Sciatic nerve (tissue), 2 donors: ENCODE data around the gene TRIM9. TPM values are rescaled to one million over a fixed set of nuclear protein-coding genes. Genes with fewer than 3 reads are reported as not detected.

Source experiments
- ATAC-seq: fragments of 200-7000 bp; cut with Tn5 transposase; one replicate; pipeline ENCODE4 v1.9.1; 2020; ENCODE audit warnings: mild to moderate bottlenecking, moderate library complexity
- DNase-seq: peaks from one replicate; pipeline ENCODE4 v3.0.0-alpha.2; 2020; ENCODE audit warnings: low spot score
- intact Hi-C: fragments of 100-400 bp; cut with DNase I; formaldehyde crosslinking; loops from one replicate; pipeline ENCODE4 v1.14.2; 2022
- total RNA-seq: library from RNA; stranded (reverse); fragmentation: NEBNext Ultra II Directional; extraction: Animal tissue kit (Norgen Biotek cat#: 25700); gene quantifications from one replicate; pipeline ENCODE4 v1.2.1, GENCODE V29; 2021
- donor health status: DM: no; HTN: no; CAD: no.
- donor health status: DM: no; HTN: no; CAD: no.

The TRIM9 gene
- total RNA-seq, 1 donor from 2014 or later, result 5.4 TPM

DNA sequence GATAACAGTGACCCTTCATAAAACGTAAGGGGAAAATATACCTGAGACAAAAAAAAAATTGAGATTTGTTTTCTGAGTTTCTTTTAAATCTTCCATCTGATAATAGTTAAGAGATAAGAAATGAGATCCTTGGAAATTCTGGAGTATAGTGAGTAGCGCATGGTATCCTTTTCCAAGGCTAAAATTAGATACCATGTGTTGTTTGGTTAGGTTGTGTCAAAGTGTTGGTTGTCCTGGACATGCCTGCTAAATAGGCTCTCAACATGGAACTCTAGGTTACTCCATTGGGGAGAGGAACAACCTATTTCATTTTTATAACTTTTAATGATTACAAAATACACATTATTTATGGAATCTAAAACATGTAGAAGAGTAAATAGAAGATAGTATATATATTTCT, 165.4 kb downstream of the TRIM9 start:
- no peak for ATAC-seq
- intact Hi-C loops, result no loop called here
- DNase-seq, result no peak

DNA sequence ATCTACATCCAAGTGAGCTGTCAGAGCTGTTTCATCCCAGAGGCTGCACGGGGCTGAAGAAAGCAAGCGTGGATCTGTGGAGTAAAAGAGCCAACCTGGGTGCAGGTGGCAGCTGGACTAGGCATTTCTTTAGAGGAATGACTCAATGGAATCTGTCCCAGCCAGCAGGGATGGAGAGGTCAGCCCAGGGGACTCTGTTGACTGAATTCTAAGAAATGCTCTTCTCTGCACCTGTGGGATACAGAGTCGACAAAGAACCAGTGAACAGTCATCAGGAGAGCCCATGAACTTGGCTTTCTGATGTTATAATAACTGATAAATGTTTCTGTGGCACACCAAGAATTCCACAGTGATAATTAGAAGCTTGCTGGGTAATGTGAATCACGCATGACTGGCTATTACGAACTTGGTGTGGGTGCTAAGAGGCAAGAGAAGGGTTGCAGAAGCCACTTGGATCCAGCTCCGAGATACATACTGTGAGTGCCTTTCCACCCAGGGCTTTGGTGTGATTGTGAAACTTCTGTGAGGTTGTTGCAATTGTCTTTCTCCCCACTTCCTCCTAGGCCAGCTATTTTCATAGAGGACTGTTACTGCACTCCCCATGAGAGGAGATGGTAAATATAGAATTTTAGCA, 166.8 kb downstream of the TRIM9 start:
- DNase-seq, result no peak
- intact Hi-C loops, result no loop called here
- peak; percentile 84 for ATAC-seq

- ATAC-seq, result peak; percentile 67
- no peak for DNase-seq
- intact Hi-C loops, result no loop called here
Observed at GRCh38 chr14:50926851-50927386, 168.0 kb downstream of the TRIM9 start.

Other genes starting within 250 kb of the TRIM9 start
- not detected for gene ABHD12B, start 223.1 kb downstream of the TRIM9 start, total RNA-seq
- 72.1 TPM for gene PYGL, start 150.6 kb downstream of the TRIM9 start, total RNA-seq
- gene TMX1, start 145.1 kb upstream of the TRIM9 start, total RNA-seq, result 27.3 TPM